BJ (cell line): ENCODE measurements around the gene AKT3. TPM values are rescaled to one million over a fixed set of nuclear protein-coding genes. Genes with fewer than 3 reads are reported as not detected.

Experiments
- CTCF ChIA-PET: fragments of 350-600 bp; formaldehyde crosslinking; extraction: SDS; loops from one replicate; lab custom pipeline; 2021; ENCODE audit warnings: antibody characterized with exemption, inconsistent platforms; lab: Yijun Ruan, JAX
- POLR2A ChIA-PET: fragments of 300-600 bp; sonication (Branson Sonifier 250); formaldehyde crosslinking; extraction: SDS; loops from one replicate; lab custom pipeline; 2021; ENCODE audit warnings: antibody characterized with exemption; lab: Charles Lee
- DNase-seq: peaks from one replicate; pipeline ENCODE4 v3.0.0-alpha.2; 2011; ENCODE audit warnings: low read depth
- H3K27me3 ChIP-seq: 2 replicates; pipeline ENCODE4 v1.6.0; 2011; ENCODE audit warnings: low read length; ENCODE audit not compliant: control insufficient read depth, insufficient read depth
- H3K36me3 ChIP-seq: 2 replicates; pipeline ENCODE4 v1.5.1; 2011; ENCODE audit warnings: low read length; ENCODE audit not compliant: control insufficient read depth, insufficient read depth
- H3K4me3 ChIP-seq: 2 replicates; pipeline ENCODE4 v1.5.1; 2011; ENCODE audit warnings: low read depth, mild to moderate bottlenecking, control low read depth, low read length
- CTCF ChIP-seq: IDR thresholded peaks from 2 replicates; pipeline ENCODE4 v1.5.1; 2011; ENCODE audit warnings: low read depth, mild to moderate bottlenecking, control low read depth, inconsistent platforms, low read length, moderate library complexity; ENCODE audit not compliant: insufficient read depth
- polyA plus RNA-seq: library from polyadenylated mRNA; depleted of rRNA; stranded (reverse); fragments of >200 nt; gene quantifications from 2 replicates; pipeline ENCODE4 v1.2.3, GENCODE V29; 2011

The AKT3 gene
- polyA plus RNA-seq, 1 experiment = 23.8 TPM

GRCh38 chr1:243731974-243732625 lies 117.9 kb downstream of the AKT3 start:
- ChIA-PET CTCF (interaction anchor here (1.8 kb wide), 1 partner anchor 10 kb away, joined by 4 read pairs; no protein-coding TSS in a partner anchor), POLR2A (interaction anchor here (0.6 kb wide), 1 partner anchor 148 kb away, joined by 7 read pairs; no protein-coding TSS in a partner anchor)
- Histone ChIP-seq H3K27me3 (no peaks in the 10 kb centered on the region), H3K36me3 (no peaks in the 10 kb centered on the region), H3K4me3 (no peak overlapping the region)
- no peak for TF ChIP-seq CTCF
- DNase-seq = no peak

GRCh38 chr1:243731301-243731891 lies 118.6 kb downstream of the AKT3 start:
- no peaks in the 10 kb centered on the region for H3K27me3 ChIP-seq
- DNase-seq = no peak
- POLR2A ChIA-PET = no interaction called here
- TF ChIP-seq CTCF = no peak
- H3K36me3 ChIP-seq = no peaks in the 10 kb centered on the region
- no peak overlapping the region for H3K4me3 ChIP-seq
- CTCF ChIA-PET = interaction anchor here (1.8 kb wide), 1 partner anchor 9 kb away, joined by 4 read pairs; no protein-coding TSS in a partner anchor

GRCh38 chr1:243730487-243731150 lies 119.4 kb downstream of the AKT3 start:
- TF ChIP-seq CTCF = no peak

GRCh38 chr1:243729956-243730355 lies 120.1 kb downstream of the AKT3 start:
- no peak for DNase-seq
- no peak for TF ChIP-seq CTCF
- Histone ChIP-seq H3K27me3 (no peaks in the 10 kb centered on the region), H3K4me3 (no peak overlapping the region), H3K36me3 (no peaks in the 10 kb centered on the region)
- ChIA-PET CTCF (no interaction called here), POLR2A (no interaction called here)

More at GRCh38 chr1:243730487-243731150, 119.4 kb downstream of the AKT3 start:
- no peaks in the 10 kb centered on the region for H3K27me3 ChIP-seq
- CTCF ChIA-PET = interaction anchor here (0.7 to 1.8 kb wide), 2 partner anchors 9 to 18 kb away, joined by 3 to 4 read pairs; no protein-coding TSS in a partner anchor
- no peaks in the 10 kb centered on the region for H3K36me3 ChIP-seq
- no peak overlapping the region for H3K4me3 ChIP-seq
- POLR2A ChIA-PET = no interaction called here
- no peak for DNase-seq
